ENCODE results near the gene EFCAB14.
"Not testable (repeated sequence)": the region's sequence is repeated elsewhere in the genome, so short reads cannot be mapped to it uniquely, and the experiment has no call there.

EFCAB14 gene

GRCh38 chr1:46682064-46682463, 36.9 kb downstream of the EFCAB14 start:
- no peak for DNase-seq

GRCh38 chr1:46681333-46682034, 37.4 kb downstream of the EFCAB14 start:
- DNase-seq, result peak; percentile 62

GRCh38 chr1:46679789-46680573, 38.9 kb downstream of the EFCAB14 start:
- DNase-seq, result no peak

- DNase-seq, result no peak
These were observed 41.6 kb downstream of the EFCAB14 start for GRCh38 chr1:46677339-46677738.

- DNase-seq, result no peak
These were observed 42.4 kb downstream of the EFCAB14 start for GRCh38 chr1:46676531-46676930.

GRCh38 chr1:46675549-46676314, 43.2 kb downstream of the EFCAB14 start:
- DNase-seq, result no peak

GRCh38 chr1:46673749-46674182, 45.1 kb downstream of the EFCAB14 start:
- DNase-seq, result no peak

GRCh38 chr1:46672696-46673095, 46.2 kb downstream of the EFCAB14 start:
- no peak for DNase-seq

- DNase-seq, result no peak
These were observed 47.4 kb downstream of the EFCAB14 start, which contains the start of gene TEX38 for GRCh38 chr1:46671554-46671953. Gene TEX38 (plus strand): TSS chr1:46671854. CDS start chr1:46671935, 81 bp downstream.

GRCh38 chr1:46670134-46670533, 48.8 kb downstream of the EFCAB14 start:
- DNase-seq, result no peak

GRCh38 chr1:46667782-46668760, 50.8 kb downstream of the EFCAB14 start, which contains the start of gene ATPAF1:
Gene ATPAF1 (minus strand): TSS chr1:46668364. CDS start chr1:46668322, 42 bp downstream.
- DNase-seq, result peak; percentile 67

- no peak for DNase-seq
These were observed 52.9 kb downstream of the EFCAB14 start for GRCh38 chr1:46665983-46666382.

- DNase-seq, result not testable (repeated sequence)
These were observed 56.0 kb downstream of the EFCAB14 start for GRCh38 chr1:46662919-46663318.

- DNase-seq, result not testable (repeated sequence)
These were observed 58.8 kb downstream of the EFCAB14 start for GRCh38 chr1:46660116-46660515.

- DNase-seq, result no peak
These were observed 59.5 kb downstream of the EFCAB14 start for GRCh38 chr1:46659307-46659870.

- no peak for DNase-seq
These were observed 61.1 kb downstream of the EFCAB14 start for GRCh38 chr1:46657775-46658174.

- DNase-seq, result no peak
These were observed 62.3 kb downstream of the EFCAB14 start for GRCh38 chr1:46656643-46657042.

- DNase-seq, result no peak
These were observed 63.1 kb downstream of the EFCAB14 start for GRCh38 chr1:46655848-46656247.

- not testable (repeated sequence) for DNase-seq
These were observed 64.2 kb downstream of the EFCAB14 start for GRCh38 chr1:46654698-46655097.

- no peak for DNase-seq
These were observed 64.9 kb downstream of the EFCAB14 start for GRCh38 chr1:46654012-46654411.

- no peak for DNase-seq
These were observed 65.4 kb downstream of the EFCAB14 start for GRCh38 chr1:46653405-46653958.
